ENCODE results near the gene GMDS. TPM values are rescaled to one million over a fixed set of nuclear protein-coding genes. Genes with fewer than 3 reads are reported as not detected.

GMDS gene
- total and polyA plus RNA-seq, 2 of the 4 experiments (the other 2 are of a cell fraction) = 7.3 to 21.9 TPM

DNA sequence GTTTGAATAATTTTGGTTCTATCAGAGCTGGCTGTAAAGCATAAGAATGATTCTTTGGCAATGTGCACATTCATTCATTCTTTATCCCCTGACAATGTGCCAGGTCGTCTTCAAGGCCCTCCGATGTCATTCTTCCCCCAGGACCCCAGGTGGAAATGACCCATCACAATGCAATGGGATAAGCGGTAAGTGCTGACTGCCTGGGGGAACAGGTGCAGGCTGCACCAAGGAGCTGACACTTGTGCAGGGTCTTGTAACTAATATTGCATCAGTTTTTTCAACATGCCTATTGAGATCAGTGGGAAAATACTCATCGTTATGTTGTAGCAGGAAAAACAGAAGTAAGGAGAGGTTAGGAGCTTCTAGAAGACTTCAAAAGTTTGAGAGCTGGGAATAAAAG, 530.1 kb downstream of the GMDS start:
- intact Hi-C loops (cut with micrococcal nuclease) = no loop called here
- no peak for TF ChIP-seq RFX5 (IDR thresholded peaks at IDR 0.05; ENCODE audit: low read depth, low read length)
- no peak for TF ChIP-seq MAFK (IDR thresholded peaks at IDR 0.05; ENCODE audit: low read depth, low read length)
- no peak for TF ChIP-seq CHD1 (IDR thresholded peaks at IDR 0.05; ENCODE audit: low read depth, low read length)
- no peak for TF ChIP-seq SMC3 (IDR thresholded peaks at IDR 0.05; ENCODE audit: low read depth, low read length)
- TF ChIP-seq POLR2A (IDR thresholded peaks at IDR 0.05; ENCODE audit: low read depth, low read length) = no peak
- no peak for TF ChIP-seq RCOR1 (IDR thresholded peaks at IDR 0.05; ENCODE audit: insufficient replicate concordance, low read length)
- no peak for TF ChIP-seq MAZ (IDR thresholded peaks at IDR 0.05; ENCODE audit: borderline replicate concordance, low read depth, low read length)
- TF ChIP-seq, protein P1, sequence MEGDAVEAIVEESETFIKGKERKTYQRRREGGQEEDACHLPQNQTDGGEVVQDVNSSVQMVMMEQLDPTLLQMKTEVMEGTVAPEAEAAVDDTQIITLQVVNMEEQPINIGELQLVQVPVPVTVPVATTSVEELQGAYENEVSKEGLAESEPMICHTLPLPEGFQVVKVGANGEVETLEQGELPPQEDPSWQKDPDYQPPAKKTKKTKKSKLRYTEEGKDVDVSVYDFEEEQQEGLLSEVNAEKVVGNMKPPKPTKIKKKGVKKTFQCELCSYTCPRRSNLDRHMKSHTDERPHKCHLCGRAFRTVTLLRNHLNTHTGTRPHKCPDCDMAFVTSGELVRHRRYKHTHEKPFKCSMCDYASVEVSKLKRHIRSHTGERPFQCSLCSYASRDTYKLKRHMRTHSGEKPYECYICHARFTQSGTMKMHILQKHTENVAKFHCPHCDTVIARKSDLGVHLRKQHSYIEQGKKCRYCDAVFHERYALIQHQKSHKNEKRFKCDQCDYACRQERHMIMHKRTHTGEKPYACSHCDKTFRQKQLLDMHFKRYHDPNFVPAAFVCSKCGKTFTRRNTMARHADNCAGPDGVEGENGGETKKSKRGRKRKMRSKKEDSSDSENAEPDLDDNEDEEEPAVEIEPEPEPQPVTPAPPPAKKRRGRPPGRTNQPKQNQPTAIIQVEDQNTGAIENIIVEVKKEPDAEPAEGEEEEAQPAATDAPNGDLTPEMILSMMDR (conservative IDR thresholded peaks at IDR 0.05; ENCODE audit: low read depth, low read length) = no peak
- TF ChIP-seq CEBPB (IDR thresholded peaks at IDR 0.05; ENCODE audit: low read depth, low read length) = no peak
- TF ChIP-seq NFE2L2 (IDR thresholded peaks at IDR 0.05; ENCODE audit: low read depth, low read length) = no peak
- TF ChIP-seq FOS (IDR thresholded peaks at IDR 0.05; ENCODE audit: low read depth, low read length) = no peak
- H3K9me1 ChIP-seq (ENCODE audit: insufficient read depth, low read length) = no peaks in the 10 kb centered on the region; the same call in 1 of the 2 replicates
- no peak overlapping the region for H3K9ac ChIP-seq (ENCODE audit: low read depth, low read length)
- dilution Hi-C loops (cut with HindIII; ENCODE audit: low sequenced_read_pairs, unreplicated experiment) = no loop called here
- H4K91ac ChIP-seq (ENCODE audit: insufficient read depth, low read depth, low read length) = no peak overlapping the region
- no peaks in the 10 kb centered on the region for H4K20me1 ChIP-seq (ENCODE audit: insufficient read depth, low read length)
- H3K27me3 ChIP-seq (ENCODE audit: control insufficient read depth, insufficient read depth, low read length) = no peaks in the 10 kb centered on the region
- H2BK5ac ChIP-seq (ENCODE audit: low read depth, low read length, poor library complexity, severe bottlenecking) = no peak overlapping the region
- in situ Hi-C loops (cut with MboI; ENCODE audit: low sequenced_read_pairs) = no loop called here
- no peaks in the 10 kb centered on the region for H3K9me3 ChIP-seq (ENCODE audit: control insufficient read depth, insufficient read depth, low read length)
- DNase-seq (no peak), ATAC-seq (ENCODE audit: low read depth) (no peak)
- BruUV-seq (replicated peaks) = no TSS peak
- H3K4ac ChIP-seq (ENCODE audit: low read depth, low read length) = no peak overlapping the region
- no peak overlapping the region for H4K8ac ChIP-seq (ENCODE audit: low read depth in 2 of 2, low read length in 2 of 2)
- no peak overlapping the region for H2AFZ ChIP-seq (replicated peaks; ENCODE audit: low read length, poor library complexity)
- H2AK5ac ChIP-seq (ENCODE audit: low read depth, low read length) = no peak overlapping the region
- no peak overlapping the region for H3K4me3 ChIP-seq (ENCODE audit: insufficient read depth, low read depth, low read length)
- no peaks in the 10 kb centered on the region for H3K36me3 ChIP-seq (ENCODE audit: control insufficient read depth, insufficient read depth, low read length)
- H3K4me2 ChIP-seq (ENCODE audit: low read depth, low read length) = no peak overlapping the region
- H2BK20ac ChIP-seq (ENCODE audit: low read depth, low read length) = no peak overlapping the region
- ChIA-PET CTCF (interaction anchor here (0.7 kb wide), 1 partner anchor 368 kb away, joined by 4 read pairs; no protein-coding TSS in a partner anchor), POLR2A (ENCODE audit: unreplicated experiment) (no interaction called here)
- H3K4me1 ChIP-seq (ENCODE audit: control insufficient read depth, insufficient read depth, low read length) = no peaks in the 10 kb centered on the region
- no peak overlapping the region for H3K27ac ChIP-seq (ENCODE audit: insufficient read depth, low read length)
- H2BK15ac ChIP-seq (ENCODE audit: low read depth, low read length) = no peak overlapping the region
- H3K23ac ChIP-seq (ENCODE audit: low read depth, low read length) = no peak overlapping the region
- WGBS, 2 experiments (ENCODE audit: extremely low coverage in 2 of 2, insufficient read length in 1 of 2) = no CpG with 5 or more reads among the region's 4 CpGs
- no peak overlapping the region for H3K56ac ChIP-seq (ENCODE audit: extremely low read depth, insufficient read depth, low read length)
- H4K5ac ChIP-seq (ENCODE audit: low read depth, low read length) = no peak overlapping the region
- no peak overlapping the region for H2AK9ac ChIP-seq (replicated peaks; ENCODE audit: low read depth, low read length, poor library complexity)
- no peak overlapping the region for H3K18ac ChIP-seq (ENCODE audit: low read depth, low read length)
- H3K79me1 ChIP-seq (ENCODE audit: low read depth in 1 of 2, low read length in 2 of 2) = no peaks in the 10 kb centered on the region
- H2BK120ac ChIP-seq (ENCODE audit: low read depth, low read length) = no peak overlapping the region
- no peak overlapping the region for H3K14ac ChIP-seq (replicated peaks; ENCODE audit: low read depth, low read length)
